ENCODE measurements around the gene HIPK4.
A peak's percentile ranks its signal among the peaks of the same experiment; 100 is the strongest.

Gene HIPK4

GRCh38 chr19:40421993-40422747 lies 32.2 kb upstream of the HIPK4 start:
- Histone ChIP-seq H3K9me2 (replicated peaks; ENCODE audit: low read depth, low read length) (no peaks in the 10 kb centered on the region), H3K4me2 (ENCODE audit: low read depth, low read length, poor library complexity, severe bottlenecking) (peak overlapping the region; percentile 85), H3K27me3 (ENCODE audit: insufficient read depth, low read length, poor library complexity, severe bottlenecking) (no peaks in the 10 kb centered on the region), H3K79me2 (ENCODE audit: insufficient read depth, low read length) (peaks cover 7% of the 10 kb centered on the region; the same call in 1 of the 2 replicates), H3K9me3 (ENCODE audit: insufficient read depth, low read depth, low read length) (no peaks in the 10 kb centered on the region), H3F3A (ENCODE audit: low read depth) (no peaks in the 10 kb centered on the region), H4K20me1 (ENCODE audit: insufficient read depth, low read length, poor library complexity, severe bottlenecking) (no peaks in the 10 kb centered on the region), H3K9ac (ENCODE audit: low read depth, low read length, poor library complexity, severe bottlenecking) (peak overlapping the region; percentile 70), H3K4me3 (ENCODE audit: low read length, poor library complexity, severe bottlenecking) (no peak overlapping the region), H3K4me1 (ENCODE audit: insufficient read depth, low read length, poor library complexity, severe bottlenecking) (peaks cover 16% of the 10 kb centered on the region), H2AFZ (ENCODE audit: low read length) (no peak overlapping the region), H3K36me3 (ENCODE audit: insufficient read depth, low read length) (no peaks in the 10 kb centered on the region)
- TF ChIP-seq EZH2phosphoT487 (IDR thresholded peaks at IDR 0.05; ENCODE audit: borderline replicate concordance), result no peak
- TF ChIP-seq, protein P1, sequence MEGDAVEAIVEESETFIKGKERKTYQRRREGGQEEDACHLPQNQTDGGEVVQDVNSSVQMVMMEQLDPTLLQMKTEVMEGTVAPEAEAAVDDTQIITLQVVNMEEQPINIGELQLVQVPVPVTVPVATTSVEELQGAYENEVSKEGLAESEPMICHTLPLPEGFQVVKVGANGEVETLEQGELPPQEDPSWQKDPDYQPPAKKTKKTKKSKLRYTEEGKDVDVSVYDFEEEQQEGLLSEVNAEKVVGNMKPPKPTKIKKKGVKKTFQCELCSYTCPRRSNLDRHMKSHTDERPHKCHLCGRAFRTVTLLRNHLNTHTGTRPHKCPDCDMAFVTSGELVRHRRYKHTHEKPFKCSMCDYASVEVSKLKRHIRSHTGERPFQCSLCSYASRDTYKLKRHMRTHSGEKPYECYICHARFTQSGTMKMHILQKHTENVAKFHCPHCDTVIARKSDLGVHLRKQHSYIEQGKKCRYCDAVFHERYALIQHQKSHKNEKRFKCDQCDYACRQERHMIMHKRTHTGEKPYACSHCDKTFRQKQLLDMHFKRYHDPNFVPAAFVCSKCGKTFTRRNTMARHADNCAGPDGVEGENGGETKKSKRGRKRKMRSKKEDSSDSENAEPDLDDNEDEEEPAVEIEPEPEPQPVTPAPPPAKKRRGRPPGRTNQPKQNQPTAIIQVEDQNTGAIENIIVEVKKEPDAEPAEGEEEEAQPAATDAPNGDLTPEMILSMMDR (conservative IDR thresholded peaks at IDR 0.05; ENCODE audit: low read length), result no peak

- H3K4me2 ChIP-seq (ENCODE audit: low read depth, low read length, poor library complexity, severe bottlenecking), result peak overlapping the region; percentile 85
- peaks cover 12% of the 10 kb centered on the region for H3K4me1 ChIP-seq (ENCODE audit: insufficient read depth, low read length, poor library complexity, severe bottlenecking)
- H3K9me2 ChIP-seq (replicated peaks; ENCODE audit: low read depth, low read length), result no peaks in the 10 kb centered on the region
- H3K79me2 ChIP-seq (ENCODE audit: insufficient read depth, low read length), result peaks cover 7% of the 10 kb centered on the region; the same call in 1 of the 2 replicates
- peak overlapping the region; percentile 70 for H3K9ac ChIP-seq (ENCODE audit: low read depth, low read length, poor library complexity, severe bottlenecking)
- H2AFZ ChIP-seq (ENCODE audit: low read length), result peak overlapping the region; percentile 80
- no peaks in the 10 kb centered on the region for H4K20me1 ChIP-seq (ENCODE audit: insufficient read depth, low read length, poor library complexity, severe bottlenecking)
- no peaks in the 10 kb centered on the region for H3F3A ChIP-seq (ENCODE audit: low read depth)
- no peaks in the 10 kb centered on the region for H3K9me3 ChIP-seq (ENCODE audit: insufficient read depth, low read depth, low read length)
- peak overlapping the region; percentile 73 for H3K4me3 ChIP-seq (ENCODE audit: low read length, poor library complexity, severe bottlenecking)
- no peaks in the 10 kb centered on the region for H3K36me3 ChIP-seq (ENCODE audit: insufficient read depth, low read length)
- no peaks in the 10 kb centered on the region for H3K27me3 ChIP-seq (ENCODE audit: insufficient read depth, low read length, poor library complexity, severe bottlenecking)
- TF ChIP-seq, protein P1 (conservative IDR thresholded peaks at IDR 0.05; ENCODE audit: low read length), result peak; percentile 86
- no peak for TF ChIP-seq EZH2phosphoT487 (IDR thresholded peaks at IDR 0.05; ENCODE audit: borderline replicate concordance)
Observed at GRCh38 chr19:40420766-40421765, 31.1 kb upstream of the HIPK4 start.

DNA sequence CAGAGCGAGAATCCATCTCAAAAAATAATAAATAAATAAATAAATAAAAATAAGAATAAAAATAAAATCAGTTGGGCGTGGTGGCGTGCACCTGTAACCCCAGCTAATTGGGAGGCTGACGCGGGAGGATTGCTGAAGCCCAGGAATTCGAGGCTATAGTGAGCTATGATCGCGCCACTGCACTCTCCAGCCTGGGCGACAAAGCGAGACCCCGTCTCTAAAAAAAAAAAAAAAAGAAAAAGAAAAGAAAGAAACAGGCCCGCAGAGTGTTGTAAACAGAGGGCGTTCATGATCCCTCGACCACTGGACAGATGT lies 30.4 kb upstream of the HIPK4 start:
- Histone ChIP-seq H3K4me1 (ENCODE audit: insufficient read depth, low read length, poor library complexity, severe bottlenecking) (peaks cover 11% of the 10 kb centered on the region), H3K4me2 (ENCODE audit: low read depth, low read length, poor library complexity, severe bottlenecking) (peak overlapping the region; percentile 85), H3K9me2 (replicated peaks; ENCODE audit: low read depth, low read length) (no peaks in the 10 kb centered on the region), H3K27me3 (ENCODE audit: insufficient read depth, low read length, poor library complexity, severe bottlenecking) (no peaks in the 10 kb centered on the region), H3K9ac (ENCODE audit: low read depth, low read length, poor library complexity, severe bottlenecking) (peak overlapping the region; percentile 70), H3K36me3 (ENCODE audit: insufficient read depth, low read length) (no peaks in the 10 kb centered on the region), H3F3A (ENCODE audit: low read depth) (no peaks in the 10 kb centered on the region), H3K4me3 (ENCODE audit: low read length, poor library complexity, severe bottlenecking) (peak overlapping the region; percentile 73), H3K79me2 (ENCODE audit: insufficient read depth, low read length) (peaks cover 7% of the 10 kb centered on the region; the same call in 1 of the 2 replicates), H4K20me1 (ENCODE audit: insufficient read depth, low read length, poor library complexity, severe bottlenecking) (no peaks in the 10 kb centered on the region), H2AFZ (ENCODE audit: low read length) (peak overlapping the region; percentile 80), H3K9me3 (ENCODE audit: insufficient read depth, low read depth, low read length) (no peaks in the 10 kb centered on the region)
- TF ChIP-seq, protein P1 (conservative IDR thresholded peaks at IDR 0.05; ENCODE audit: low read length), result no peak
- no peak for TF ChIP-seq EZH2phosphoT487 (IDR thresholded peaks at IDR 0.05; ENCODE audit: borderline replicate concordance)
